Lower leg skin (tissue), 3 donors: ENCODE data around the gene EXOSC3.

Experiments
- CTCF ChIP-seq, 3 donors: fragments of 450-650 bp; IDR thresholded peaks; one replicate each; pipeline ENCODE4 v1.5.1; 2016; ENCODE audit warnings: antibody characterized with exemption in 3 of 3, mild to moderate bottlenecking in 3 of 3, moderate library complexity in 2 of 3
- POLR2A ChIP-seq, 2 donors: fragments of 450-650 bp; IDR thresholded peaks; one replicate each; pipeline ENCODE4 v1.6.1; 2016 to 2017; ENCODE audit warnings: antibody characterized with exemption in 2 of 2, mild to moderate bottlenecking in 1 of 2, moderate library complexity in 1 of 2

GRCh38 chr9:37751186-37751585, 33.7 kb downstream of the EXOSC3 start:
- TF ChIP-seq POLR2A (IDR thresholded peaks at IDR 0.05) (no peak), CTCF (IDR thresholded peaks at IDR 0.05) (no peak)
